RPMI7951 (cell line): ENCODE results near the gene SLC1A7. TPM values are rescaled to one million over a fixed set of nuclear protein-coding genes. Genes with fewer than 3 reads are reported as not detected.

ENCODE experiments used
- DNase-seq: peaks from one replicate; pipeline ENCODE4 v3.0.0-alpha.2; 2012; ENCODE audit warnings: low read depth
- total RNA-seq: library from RNA; depleted of rRNA; stranded (reverse); fragments of >200 nt; shearing (Covaris generic); gene quantifications from 2 replicates; pipeline ENCODE4 v1.2.3, GENCODE V29; 2014

The SLC1A7 gene
- total RNA-seq, 1 experiment from 2014 or later: not detected

- DNase-seq: no peak
Observed at GRCh38 chr1:53116307-53116810, 26.1 kb downstream of the SLC1A7 start.

- peak; percentile 19 for DNase-seq
Observed at GRCh38 chr1:53115403-53116306, 26.8 kb downstream of the SLC1A7 start.

GRCh38 chr1:53114581-53115400 is 27.6 kb downstream of the SLC1A7 start:
- no peak for DNase-seq

- DNase-seq: no peak
Observed at GRCh38 chr1:53114090-53114489, 28.3 kb downstream of the SLC1A7 start.

GRCh38 chr1:53112861-53113260 is 29.6 kb downstream of the SLC1A7 start:
- DNase-seq: no peak

- DNase-seq: peak; percentile 39
Observed at GRCh38 chr1:53112271-53112774, 30.1 kb downstream of the SLC1A7 start.

GRCh38 chr1:53111693-53112092 is 30.7 kb downstream of the SLC1A7 start:
- DNase-seq: no peak

GRCh38 chr1:53111073-53111556 is 31.3 kb downstream of the SLC1A7 start:
- DNase-seq: no peak

- no peak for DNase-seq
Observed at GRCh38 chr1:53110370-53111072, 31.9 kb downstream of the SLC1A7 start.

- DNase-seq: no peak
Observed at GRCh38 chr1:53108646-53109580, 33.5 kb downstream of the SLC1A7 start.

- DNase-seq: peak; percentile 72
Observed at GRCh38 chr1:53107570-53108322, 34.7 kb downstream of the SLC1A7 start.

GRCh38 chr1:53107090-53107489 is 35.3 kb downstream of the SLC1A7 start:
- no peak for DNase-seq

- peak; percentile 25 for DNase-seq
Observed at GRCh38 chr1:53104289-53104913, 38.0 kb downstream of the SLC1A7 start.

- DNase-seq: no peak
Observed at GRCh38 chr1:53094533-53094919, 47.9 kb downstream of the SLC1A7 start.

GRCh38 chr1:53093778-53094532 is 48.5 kb downstream of the SLC1A7 start:
- no peak for DNase-seq

GRCh38 chr1:53093451-53093754 is 49.0 kb downstream of the SLC1A7 start:
- no peak for DNase-seq

GRCh38 chr1:53092659-53093450 is 49.6 kb downstream of the SLC1A7 start:
- DNase-seq: no peak
